ENCODE measurements around the gene ELF1.
"Not testable (repeated sequence)": the region's sequence is repeated elsewhere in the genome, so short reads cannot be mapped to it uniquely, and the experiment has no call there.

The ELF1 gene

DNA sequence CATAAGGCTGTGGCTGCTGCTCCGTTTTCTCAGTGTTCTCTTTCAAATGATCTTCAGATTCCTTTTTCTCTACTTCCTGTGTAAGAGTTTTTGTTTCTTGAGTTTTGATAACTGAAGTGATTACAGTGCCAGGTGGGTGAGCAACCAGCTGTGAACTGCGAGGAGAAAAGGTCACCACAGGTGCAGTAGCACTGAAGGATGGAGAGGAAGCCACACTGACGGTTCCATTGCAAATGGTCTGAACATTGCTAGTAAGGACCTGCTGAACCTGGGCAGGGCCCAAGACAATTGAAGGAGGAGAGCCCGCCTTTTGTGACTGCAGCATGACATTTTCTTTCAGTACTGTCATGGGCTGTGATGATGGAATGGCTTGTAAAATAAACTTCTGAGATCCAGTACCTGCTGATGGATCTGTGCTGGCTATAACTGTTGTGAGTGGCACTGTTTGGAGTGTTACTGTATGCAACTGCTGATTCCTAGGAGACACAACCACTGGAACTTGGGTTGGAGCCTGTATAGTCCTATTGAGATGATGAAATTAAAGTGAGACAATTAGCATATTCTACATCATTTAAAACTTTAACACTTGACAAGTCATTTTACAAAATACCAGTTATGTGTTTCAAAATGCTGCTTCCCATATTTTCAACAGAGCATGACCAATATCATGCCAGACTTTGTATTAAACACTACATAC is 85.5 kb downstream of the ELF1 start:
- no peak for DNase-seq (ENCODE audit: low read depth)

DNA sequence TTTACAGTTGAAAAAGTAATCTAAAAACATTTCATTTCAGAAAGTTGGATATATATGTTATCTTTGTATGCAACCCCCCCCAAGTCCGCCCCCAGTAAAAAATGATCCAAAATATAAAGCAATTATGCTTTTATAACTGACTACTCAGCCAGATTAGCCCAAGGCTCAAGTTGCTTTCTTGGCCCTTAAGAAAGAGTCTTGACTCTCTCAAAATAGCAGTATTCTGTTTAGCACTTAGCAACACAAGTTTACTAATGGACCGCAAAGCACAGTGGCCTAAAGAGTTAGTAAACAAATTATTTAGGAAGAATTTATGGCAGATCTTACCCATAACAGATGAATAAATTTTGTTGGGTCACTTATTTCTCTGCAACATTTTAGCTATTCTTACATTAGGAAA is 86.9 kb downstream of the ELF1 start:
- no peak for DNase-seq (ENCODE audit: low read depth)

DNA sequence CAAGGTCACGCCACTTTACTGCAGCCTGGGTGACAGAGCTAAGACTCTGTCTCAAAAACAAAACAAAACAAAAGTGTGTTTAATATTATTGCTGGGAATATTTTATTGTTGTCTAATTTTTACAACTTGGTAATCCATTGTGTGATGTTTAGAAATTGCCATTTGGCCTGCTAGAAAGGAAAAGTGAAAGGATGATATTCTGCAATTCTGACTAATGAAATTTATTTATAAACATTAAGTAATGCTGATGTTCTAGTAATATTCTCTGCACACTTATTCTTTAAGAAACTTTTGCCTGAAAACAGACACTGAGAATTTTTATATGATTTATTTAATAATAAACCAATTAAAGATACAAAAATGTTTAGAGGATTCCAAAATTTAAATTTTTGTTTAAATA is 87.4 kb downstream of the ELF1 start:
- DNase-seq (ENCODE audit: low read depth): no peak

DNA sequence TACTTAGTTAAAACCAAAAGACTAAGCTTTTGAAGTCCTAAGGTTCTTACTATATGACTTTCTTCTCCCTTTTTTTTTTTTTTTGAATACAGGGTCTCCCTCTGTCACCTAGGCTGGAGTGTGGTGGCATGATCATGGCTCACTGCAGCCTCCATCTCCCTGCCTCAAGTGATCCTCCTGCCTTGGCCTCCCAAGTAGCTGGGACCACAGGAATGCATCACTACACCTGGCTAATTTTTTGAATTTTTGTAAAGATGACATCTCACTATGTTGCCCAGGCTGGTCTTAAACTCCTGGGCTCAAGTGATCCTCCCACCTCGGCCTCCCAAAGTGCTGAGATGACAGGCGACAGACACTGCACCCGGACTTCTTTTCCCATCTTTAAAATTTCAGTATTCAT is 89.2 kb downstream of the ELF1 start:
- DNase-seq (ENCODE audit: low read depth): not testable (repeated sequence)

DNA sequence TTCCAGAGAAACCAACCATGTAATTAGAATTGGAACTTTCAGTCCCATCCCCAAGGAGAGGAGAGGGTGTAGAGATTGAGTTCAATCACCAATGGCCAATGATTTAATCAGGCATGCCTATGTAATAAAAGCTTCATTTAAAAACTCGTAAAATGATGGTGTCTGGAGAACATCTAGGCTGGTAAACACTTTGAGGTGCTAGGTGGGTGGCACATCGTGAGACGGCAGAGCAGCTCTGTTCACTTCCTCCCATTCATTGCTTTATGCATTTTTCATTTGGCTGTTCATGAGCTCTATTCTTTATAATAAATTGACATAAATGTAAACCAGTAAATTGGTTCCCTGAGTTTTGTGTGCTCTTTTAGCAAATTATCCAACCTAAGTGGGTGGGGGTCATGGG is 90.1 kb downstream of the ELF1 start:
- no peak for DNase-seq (ENCODE audit: low read depth)

DNA sequence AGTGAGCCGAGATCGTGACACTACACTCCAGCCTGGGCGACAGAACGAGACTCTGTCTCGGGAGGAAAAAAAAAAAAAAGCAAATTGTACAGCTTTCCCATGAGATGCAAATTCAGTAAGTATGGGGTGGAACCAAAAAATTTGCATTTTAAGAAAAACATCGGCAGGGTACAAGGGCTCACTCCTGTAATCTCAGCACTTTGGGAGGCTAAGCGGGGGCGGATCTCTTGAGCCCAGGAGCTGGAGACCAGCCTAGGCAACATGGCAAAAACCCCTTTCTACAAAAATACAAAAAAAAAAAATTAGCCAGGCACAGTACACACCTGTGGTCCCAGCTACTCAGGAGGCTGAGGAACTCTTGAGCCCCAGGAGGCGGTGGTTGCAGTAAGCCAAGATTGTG is 91.2 kb downstream of the ELF1 start:
- no peak for DNase-seq (ENCODE audit: low read depth)

DNA sequence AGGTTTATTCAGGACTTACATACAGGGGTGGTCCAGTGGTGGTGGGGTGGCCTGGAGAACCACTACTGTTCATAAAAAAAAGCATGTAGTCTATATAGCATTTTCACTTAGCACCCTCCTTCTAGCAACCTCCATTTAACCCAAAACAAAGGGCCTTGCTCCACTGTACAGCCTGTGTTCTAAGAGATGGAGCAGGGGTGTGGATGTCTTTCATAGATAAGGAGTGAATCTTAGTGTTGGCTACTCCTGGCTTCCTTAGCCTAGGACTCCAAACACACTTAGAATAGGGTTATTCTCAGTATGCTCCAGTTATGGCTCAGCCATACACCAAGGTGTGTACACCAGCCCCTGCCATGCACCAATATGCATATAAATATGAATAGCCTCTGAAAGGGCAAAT is 95.2 kb downstream of the ELF1 start:
- DNase-seq (ENCODE audit: low read depth): no peak

DNA sequence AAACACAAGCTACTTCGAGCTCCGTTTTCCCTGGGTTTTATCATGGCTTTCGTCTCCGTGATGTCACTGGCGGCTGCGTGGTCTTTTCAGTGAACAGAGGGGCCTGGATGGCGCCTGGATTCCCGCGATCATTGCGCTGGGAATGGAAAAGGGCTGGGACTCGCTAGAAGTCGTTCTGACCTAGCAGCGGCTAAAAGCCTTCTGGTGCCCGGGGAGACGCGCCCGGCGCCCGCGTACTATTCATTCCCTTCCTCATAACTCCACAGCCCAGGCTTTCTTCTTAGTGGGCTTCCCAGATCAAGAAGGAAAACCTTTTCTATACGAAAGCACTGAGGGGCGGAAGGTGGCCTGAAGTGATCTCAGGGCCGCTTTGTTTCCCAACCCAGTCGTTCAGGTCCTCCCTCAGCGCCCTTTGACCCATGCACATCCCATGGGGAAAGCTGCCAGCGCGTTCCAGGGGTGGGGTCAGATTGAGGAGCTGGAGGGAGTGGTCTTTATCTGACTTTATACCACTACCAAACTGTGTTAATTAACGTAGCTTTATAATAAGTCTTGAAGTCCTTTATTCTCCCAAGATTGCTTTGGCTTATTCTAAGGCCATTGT is 96.6 kb downstream of the ELF1 start:
- no peak for DNase-seq (ENCODE audit: low read depth)

DNA sequence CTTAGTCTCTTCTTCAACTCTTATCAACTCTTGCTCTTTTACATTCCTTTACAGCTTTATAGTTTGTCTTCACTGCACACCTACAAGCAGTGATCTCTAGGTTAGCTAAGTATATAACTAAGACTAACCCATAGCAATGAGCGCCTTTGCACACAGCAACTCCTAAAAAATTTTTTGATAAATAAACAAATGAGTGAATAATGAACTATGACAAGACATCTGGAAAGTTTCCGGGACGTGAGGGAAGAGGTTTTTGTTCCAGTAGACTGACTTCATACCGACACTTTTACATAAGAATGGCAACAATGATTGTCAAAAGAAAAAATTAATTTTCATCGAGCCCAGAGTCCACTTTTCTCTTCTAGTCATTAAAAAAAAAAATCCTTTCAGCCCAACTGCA is 98.3 kb downstream of the ELF1 start:
- DNase-seq (ENCODE audit: low read depth): peak; percentile 42

DNA sequence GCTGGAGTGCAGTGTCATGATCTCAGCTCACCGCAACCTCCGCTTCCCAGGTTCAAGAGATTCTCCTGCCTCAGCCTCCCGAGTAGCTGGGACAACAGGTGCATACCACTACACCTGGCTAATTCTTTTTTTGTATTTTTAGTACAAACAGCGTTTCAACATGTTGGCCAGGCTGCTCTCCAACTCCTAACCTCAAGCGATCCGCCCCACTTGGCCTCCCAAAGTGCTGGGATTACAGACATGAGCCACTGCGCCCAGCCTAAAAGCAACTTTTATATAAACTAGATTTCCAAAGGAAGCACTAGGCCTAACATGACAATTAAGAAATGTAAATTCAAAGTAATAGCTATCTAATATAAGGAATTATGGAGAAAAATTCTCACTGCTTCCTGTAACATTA is 99.2 kb downstream of the ELF1 start:
- DNase-seq (ENCODE audit: low read depth): not testable (repeated sequence)

DNA sequence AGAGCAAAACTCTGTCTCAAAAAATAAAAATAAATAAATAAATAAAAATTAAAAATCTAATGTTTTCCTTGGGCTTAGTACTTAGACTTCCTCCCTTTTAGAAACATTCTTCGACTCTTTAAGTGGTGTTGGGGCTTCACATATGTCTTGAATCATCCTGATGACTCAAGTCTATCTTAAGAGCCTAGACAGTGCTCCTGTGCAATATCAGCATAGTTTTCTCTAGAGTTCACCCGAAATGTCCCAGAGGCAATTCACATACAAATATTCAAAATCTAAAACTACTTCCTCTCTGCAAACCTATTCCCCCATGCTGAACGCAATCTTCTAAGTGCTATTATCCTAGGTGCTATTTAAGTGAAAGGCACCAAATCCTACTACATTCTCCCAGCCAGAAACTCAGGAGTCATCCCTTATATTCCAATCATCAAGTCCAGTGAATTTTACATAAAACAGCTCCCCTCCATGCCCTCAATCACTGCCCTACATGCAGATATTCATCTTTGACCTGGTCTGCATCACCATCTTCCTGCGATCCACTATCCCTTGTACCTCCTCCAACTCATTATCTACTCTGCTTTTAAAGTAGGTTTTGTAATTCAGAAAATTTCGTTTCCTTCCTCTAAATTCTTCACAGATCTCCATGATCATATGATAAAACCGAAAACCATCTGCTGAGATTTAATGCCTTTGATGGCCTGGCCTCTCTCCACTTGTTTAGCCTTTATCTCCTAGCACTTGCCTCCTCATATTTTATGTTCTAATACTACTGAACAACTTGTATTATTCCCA is 102.7 kb downstream of the ELF1 start:
- DNase-seq (ENCODE audit: low read depth): peak; percentile 17

DNA sequence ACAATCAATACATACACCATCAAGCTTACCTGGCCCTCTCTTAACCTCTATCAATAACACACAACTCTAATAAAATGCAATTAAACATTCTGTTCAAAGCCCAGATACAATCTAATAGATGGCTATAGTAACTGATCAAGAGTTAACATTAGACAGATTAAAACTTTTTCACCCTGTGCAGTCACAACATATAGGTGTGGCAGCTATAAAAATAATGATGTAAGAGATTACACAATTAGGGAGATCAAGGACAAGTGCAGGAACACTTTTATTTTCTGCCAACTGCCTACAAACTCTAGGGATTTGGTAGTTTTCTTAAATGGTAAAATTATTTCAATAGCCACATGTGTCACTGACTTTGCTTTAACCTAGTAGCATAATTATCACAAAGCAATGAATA is 104.3 kb downstream of the ELF1 start:
- DNase-seq (ENCODE audit: low read depth): not testable (repeated sequence)

DNA sequence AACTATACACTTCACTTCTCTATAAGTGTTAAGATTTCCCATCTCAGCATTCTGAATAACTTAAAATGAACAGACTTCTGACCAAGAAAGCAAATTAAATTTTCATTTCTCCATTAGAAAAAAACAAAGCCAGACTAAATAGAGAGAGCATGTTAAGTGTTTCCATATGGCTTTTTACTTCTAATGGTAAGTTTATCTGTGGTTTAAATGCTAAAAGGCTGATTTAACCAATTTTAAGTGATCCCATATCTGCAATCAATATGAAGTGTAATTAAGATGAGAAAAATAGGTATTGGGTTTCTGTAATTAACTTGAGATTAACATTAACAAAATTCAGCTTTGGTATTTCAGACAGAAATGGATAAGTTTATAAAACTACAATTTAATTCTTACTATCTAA is 107.8 kb downstream of the ELF1 start:
- DNase-seq (ENCODE audit: low read depth): no peak

DNA sequence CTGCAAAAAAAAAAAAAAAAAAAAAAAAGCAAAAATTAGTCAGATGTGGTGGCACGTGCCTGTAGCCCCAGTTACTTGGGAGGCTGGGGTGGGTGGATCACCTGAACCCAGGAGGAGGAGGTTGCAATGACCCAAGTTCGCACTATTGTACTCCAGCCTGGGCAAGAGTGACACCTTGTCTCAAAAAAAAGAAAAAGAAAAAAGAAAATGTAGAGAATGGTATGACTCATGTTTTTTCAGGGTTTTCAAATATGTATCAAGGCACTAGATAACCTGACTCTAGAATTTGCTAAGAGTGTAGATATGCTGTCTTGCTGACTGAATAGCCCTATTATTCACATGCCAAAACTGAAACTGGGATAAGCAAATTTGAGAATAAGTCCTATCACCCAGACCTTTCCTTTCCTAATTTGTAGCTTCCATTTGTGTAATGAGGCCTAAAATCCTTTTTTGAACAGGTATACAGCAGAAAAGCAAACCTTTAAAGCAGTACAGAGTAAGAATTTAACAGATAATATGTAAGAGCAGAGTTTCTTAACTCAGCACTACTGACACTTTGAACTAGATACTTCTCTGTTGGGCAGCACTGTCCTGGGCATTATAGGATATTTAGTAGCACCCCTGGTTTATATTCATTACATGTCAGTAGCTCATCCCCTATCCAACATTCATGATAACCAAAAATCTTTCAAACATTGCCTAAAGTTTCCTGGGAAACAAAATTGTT is 108.6 kb downstream of the ELF1 start:
- no peak for DNase-seq (ENCODE audit: low read depth)

DNA sequence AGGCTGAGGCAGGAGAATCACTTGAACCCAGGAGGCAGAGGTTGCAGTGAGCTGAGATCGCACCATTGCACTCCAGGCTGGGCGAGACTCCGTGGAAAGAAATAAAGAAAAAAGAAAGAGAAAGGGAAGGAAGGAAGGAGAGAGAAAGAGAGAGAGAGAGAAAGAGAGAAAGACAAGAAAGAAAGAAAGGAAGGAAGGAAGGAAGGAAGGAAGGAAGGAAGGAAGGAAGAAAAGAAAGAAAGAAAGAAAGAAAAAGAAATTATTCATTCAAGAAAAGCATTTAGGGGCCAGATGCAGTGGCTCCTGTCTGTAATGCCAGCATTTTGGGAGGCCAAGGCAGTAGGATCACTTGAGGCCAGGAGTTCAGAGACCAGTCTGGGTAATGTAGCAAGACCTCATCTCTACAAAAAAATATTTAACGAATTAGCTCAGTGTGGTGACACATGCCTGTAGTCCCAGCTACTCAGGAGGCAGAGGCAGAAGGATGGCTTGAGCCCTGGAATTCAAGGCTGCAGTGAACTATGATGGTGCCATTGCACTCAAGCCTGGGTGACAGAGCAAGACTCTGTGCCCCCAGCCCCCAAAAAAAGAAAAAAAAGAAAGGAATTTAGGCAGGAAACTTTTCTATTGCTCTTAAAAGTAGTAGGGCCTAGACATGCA is 109.4 kb downstream of the ELF1 start:
- not testable (repeated sequence) for DNase-seq (ENCODE audit: low read depth)

DNA sequence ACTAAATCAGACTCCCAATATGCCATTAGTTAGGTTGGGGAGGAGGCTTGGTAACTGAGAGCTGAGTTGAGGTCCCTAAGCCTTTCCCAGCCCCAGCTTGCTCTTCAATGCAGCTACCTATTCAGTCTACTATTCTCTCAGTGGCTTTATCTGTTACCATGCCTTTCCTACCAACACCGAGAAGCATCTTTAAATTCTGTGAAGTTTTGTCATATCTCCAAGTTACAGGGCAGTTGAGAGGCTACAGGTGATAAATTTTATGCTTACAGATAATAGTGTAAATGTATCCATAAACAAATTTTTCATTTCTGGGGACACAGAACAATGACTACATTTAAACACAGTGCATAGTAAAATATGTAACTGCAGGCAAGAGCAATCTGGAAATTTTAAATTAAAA is 110.6 kb downstream of the ELF1 start:
- DNase-seq (ENCODE audit: low read depth): no peak

DNA sequence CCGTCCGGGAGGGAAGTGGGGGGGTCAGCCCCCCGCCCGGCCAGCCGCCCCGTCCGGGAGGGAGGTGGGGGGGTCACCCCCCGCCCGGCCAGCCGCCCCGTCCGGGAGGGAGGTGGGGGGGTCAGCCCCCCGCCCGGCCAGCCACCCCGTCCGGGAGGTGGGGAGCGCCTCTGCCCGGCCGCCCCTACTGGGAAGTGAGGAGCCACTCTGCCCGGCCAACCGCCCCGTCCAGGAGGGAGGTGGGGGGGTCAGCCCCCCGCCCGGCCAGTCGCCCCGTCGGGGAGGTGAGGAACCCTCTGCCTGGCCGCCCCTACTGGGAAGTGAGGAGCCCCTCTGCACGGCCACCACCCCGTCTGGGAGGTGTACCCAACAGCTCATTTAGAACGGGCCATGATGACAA is 118.1 kb downstream of the ELF1 start:
- not testable (repeated sequence) for DNase-seq (ENCODE audit: low read depth)

DNA sequence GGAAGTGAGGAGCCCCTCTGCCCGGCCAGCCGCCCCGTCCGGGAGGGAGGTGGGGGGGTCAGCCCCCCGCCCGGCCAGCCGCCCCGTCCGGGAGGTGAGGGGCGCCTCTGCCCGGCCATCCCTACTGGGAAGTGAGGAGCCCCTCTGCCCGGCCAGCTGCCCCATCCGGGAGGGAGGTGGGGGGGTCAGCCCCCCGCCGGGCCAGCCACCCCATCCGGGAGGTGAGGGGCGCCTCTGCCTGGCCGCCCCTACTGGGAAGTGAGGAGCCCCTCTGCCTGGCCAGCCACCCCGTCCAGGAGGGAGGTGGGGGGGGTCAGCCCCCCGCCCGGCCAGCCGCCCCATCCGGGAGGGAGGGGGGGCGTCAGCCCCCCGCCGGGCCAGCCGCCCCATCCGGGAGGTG is 118.5 kb downstream of the ELF1 start:
- not testable (repeated sequence) for DNase-seq (ENCODE audit: low read depth)

DNA sequence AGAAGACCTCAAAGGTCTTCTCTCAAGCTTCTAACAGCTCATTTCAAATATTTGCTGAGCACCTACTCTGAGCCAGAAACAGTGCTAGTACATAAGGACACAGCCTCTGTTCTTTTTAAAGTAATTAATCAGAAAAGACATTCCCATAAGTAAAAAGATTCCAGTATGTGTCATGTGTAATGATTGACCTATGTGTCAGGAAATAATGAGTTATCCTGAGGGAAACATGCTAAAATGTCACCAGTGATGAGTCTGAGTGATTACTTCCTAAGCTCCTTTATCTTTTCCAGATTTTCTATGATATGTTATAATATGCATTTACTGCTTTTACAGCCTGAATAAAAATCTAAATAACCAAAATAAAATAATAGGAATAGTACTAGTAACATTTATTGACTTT is 122.1 kb downstream of the ELF1 start:
- DNase-seq (ENCODE audit: low read depth): no peak

DNA sequence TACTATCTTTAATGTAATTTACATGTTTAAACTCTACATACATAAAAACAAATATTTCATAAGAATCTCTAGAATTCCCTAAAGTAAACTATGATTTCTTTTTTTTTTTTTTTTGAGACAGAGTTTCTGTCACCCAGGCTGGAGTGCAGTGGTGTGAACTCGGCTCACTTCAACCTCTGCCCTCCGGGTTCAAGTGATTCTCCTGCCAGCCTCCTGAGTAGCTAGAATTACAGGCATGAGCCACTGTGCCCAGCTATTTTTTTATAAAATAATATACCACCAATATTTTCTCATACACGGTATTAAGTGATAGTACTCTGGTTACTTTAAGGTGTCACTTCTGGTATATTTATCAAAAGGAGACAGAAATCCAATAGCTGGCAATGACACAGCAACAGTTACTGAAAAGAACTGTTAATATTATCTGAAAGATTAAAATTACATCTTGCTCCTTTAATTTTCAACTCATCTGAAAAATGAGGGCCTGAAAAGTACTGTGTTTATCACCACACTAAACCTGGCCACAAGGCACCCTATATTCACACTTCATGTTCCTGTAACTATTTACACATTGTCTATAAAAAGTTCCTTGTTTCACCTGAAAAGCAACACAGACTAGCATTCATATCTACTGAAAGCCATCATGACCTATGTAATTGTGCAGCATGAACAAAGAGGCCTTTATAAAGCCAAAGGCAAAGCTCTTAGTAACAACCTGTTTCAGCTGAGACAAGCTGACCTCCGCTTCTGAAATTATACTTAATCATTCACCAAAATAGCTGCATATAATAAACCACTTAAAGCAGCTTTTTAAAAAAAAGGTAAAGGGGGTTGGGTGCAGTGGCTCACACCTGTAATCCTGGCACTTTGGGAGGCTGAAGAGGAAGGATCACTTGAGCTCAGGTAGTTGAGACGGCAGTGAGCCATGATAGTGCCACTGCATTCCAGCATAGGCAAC is 123.6 kb downstream of the ELF1 start:
- DNase-seq (ENCODE audit: low read depth): no peak

DNA sequence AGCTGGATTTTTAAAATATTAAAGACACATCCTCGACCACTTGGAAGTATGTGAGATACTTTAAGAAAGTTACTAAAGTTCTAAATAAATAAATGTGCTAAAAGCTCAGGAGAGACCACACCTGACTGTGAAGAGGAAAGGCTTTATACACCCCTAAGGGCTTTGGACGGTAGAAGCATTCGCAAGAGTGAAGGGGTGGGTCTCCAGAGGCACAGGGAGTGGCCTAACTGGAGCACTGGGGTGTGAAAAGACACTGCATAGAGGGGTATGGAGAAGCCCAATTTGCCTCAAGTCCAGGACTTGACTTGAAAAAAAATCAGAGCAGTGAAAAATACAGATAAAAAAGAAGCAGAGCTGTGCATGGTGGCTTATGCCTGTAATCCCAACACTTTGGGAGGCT is 125.5 kb downstream of the ELF1 start:
- not testable (repeated sequence) for DNase-seq (ENCODE audit: low read depth)

Measured in fibroblast of gingiva (primary cell).